K562 (cell line): Measurements from ENCODE around the gene TBC1D16. TPM values are rescaled to one million over a fixed set of nuclear protein-coding genes. Genes with fewer than 3 reads are reported as not detected.

ENCODE experiments used
- ATAC-seq: fragments of 200-7000 bp; cut with Tn5 transposase; 3 replicates; pipeline ENCODE4 v1.9.1; 2020; ENCODE audit warnings: moderate library complexity
- BruUV-seq: library from RNA; stranded (reverse); fragments of 400-500 nt; replicated peaks from 2 replicates; lab custom pipeline; 2021; lab: Mats Ljungman, UMichigan
- CTCF ChIA-PET: fragments of 300-600 bp; formaldehyde crosslinking; extraction: SDS; loops from one replicate; lab custom pipeline; 2021; ENCODE audit warnings: low intra/inter-chr PET ratio; lab: Yijun Ruan, JAX
- POLR2A ChIA-PET: fragments of 300-600, 350-650 bp; sonication (Branson Sonifier 250); formaldehyde crosslinking; extraction: SDS; loops from one replicate; lab custom pipeline; 2021; ENCODE audit warnings: antibody characterized with exemption, inconsistent platforms; lab: Yijun Ruan, JAX
- DNase-seq, 4 experiments: peaks; one replicate each; pipeline versions ENCODE4 v3.0.0 to v3.0.0-alpha.2; 2011 to 2018; ENCODE audit warnings: low spot score in 3 of 4, mixed read lengths in 3 of 4; ENCODE audit errors: extremely low read depth in 1 of 4
- FAIRE-seq: peaks from 2 replicates; lab custom pipeline; 2011; peaks lifted over from hg19 to GRCh38; lab: Jason Lieb, UNC
- H2AFZ ChIP-seq: 2 replicates; pipeline ENCODE4 v1.6.0; 2011; ENCODE audit warnings: low read depth, low read length, control low read depth, inconsistent platforms
- H3K27ac ChIP-seq: fragments of 200-600 bp; 3 replicates; pipeline ENCODE4 v1.8.0; 2011; ENCODE audit warnings: low read depth, mild to moderate bottlenecking, control low read depth, inconsistent platforms, low read length, moderate library complexity, mixed read lengths; ENCODE audit errors: extremely low read depth
- H3K27me3 ChIP-seq, 2 experiments: fragments of 300-600 bp in 1 of 2; 2 replicates in 1 of 2; 3 replicates in 1 of 2; pipeline versions ENCODE4 v1.6.0 to v1.8.0; 2011; ENCODE audit warnings: inconsistent platforms in 2 of 2, low read length in 2 of 2, mild to moderate bottlenecking in 1 of 2, mixed read lengths in 1 of 2, moderate library complexity in 1 of 2; ENCODE audit not compliant: control insufficient read depth in 2 of 2, insufficient read depth in 2 of 2
- H3K36me3 ChIP-seq: fragments of 300-600 bp; 3 replicates; pipeline ENCODE4 v1.8.0; 2011; ENCODE audit warnings: mild to moderate bottlenecking, low read length, inconsistent platforms; ENCODE audit not compliant: control insufficient read depth, insufficient read depth
- H3K4me1 ChIP-seq, 2 experiments: fragments of 200-600 bp in 1 of 2; replicated peaks in 1 of 2; 2 replicates in 1 of 2; 3 replicates in 1 of 2; pipeline versions ENCODE4 v1.5.1 to v1.8.0; 2011; ENCODE audit warnings: inconsistent platforms in 2 of 2, low read length in 2 of 2, mild to moderate bottlenecking in 1 of 2, mixed read lengths in 1 of 2, moderate library complexity in 1 of 2; ENCODE audit not compliant: control insufficient read depth in 2 of 2, insufficient read depth in 2 of 2
- H3K4me2 ChIP-seq: 2 replicates; pipeline ENCODE4 v1.6.1; 2011; ENCODE audit warnings: low read length, control low read depth, inconsistent platforms, mixed read lengths; ENCODE audit not compliant: insufficient read depth
- H3K4me3 ChIP-seq: fragments of 200-600 bp; sonication (generic), shearing (Covaris generic); 2 replicates; pipeline ENCODE4 v1.5.1; 2016; ENCODE audit warnings: control low read depth, inconsistent platforms
- H3K79me2 ChIP-seq: fragments of 200-600 bp; 3 replicates; pipeline ENCODE4 v1.8.0; 2011; ENCODE audit warnings: low read length, inconsistent platforms; ENCODE audit not compliant: control insufficient read depth, insufficient read depth
- H3K9ac ChIP-seq, 2 experiments: 2 replicates each; pipeline versions ENCODE4 v1.6.0 to v1.6.1; 2011; ENCODE audit warnings: low read depth in 2 of 2, low read length in 2 of 2, control low read depth in 1 of 2, inconsistent platforms in 1 of 2, mild to moderate bottlenecking in 1 of 2, mixed read lengths in 1 of 2; ENCODE audit not compliant: insufficient read depth in 1 of 2
- H3K9me1 ChIP-seq: one replicate; pipeline ENCODE4 v1.6.0; 2011; ENCODE audit warnings: inconsistent platforms, mild to moderate bottlenecking, low read length, moderate library complexity; ENCODE audit not compliant: control insufficient read depth, insufficient read depth
- H3K9me3 ChIP-seq: replicated peaks from 2 replicates; pipeline ENCODE4 v1.5.1; 2011; ENCODE audit warnings: low read depth, low read length, inconsistent platforms; ENCODE audit not compliant: control insufficient read depth, insufficient read depth
- H4K20me1 ChIP-seq: replicated peaks from 2 replicates; pipeline ENCODE4 v1.6.1; 2011; ENCODE audit warnings: low read length, inconsistent platforms, mixed read lengths; ENCODE audit not compliant: control insufficient read depth, insufficient read depth
- EZH2 ChIP-seq: IDR thresholded peaks from 2 replicates; pipeline ENCODE4 v1.6.1; 2012; ENCODE audit warnings: low read depth, mild to moderate bottlenecking, inconsistent platforms, low read length, borderline replicate concordance
- SIX5 ChIP-seq, 2 experiments: IDR thresholded peaks; 2 replicates each; pipeline ENCODE4 v1.6.1; 2011; ENCODE audit warnings: low read length in 2 of 2, borderline replicate concordance in 1 of 2, low read depth in 1 of 2, mild to moderate bottlenecking in 1 of 2, moderate library complexity in 1 of 2; ENCODE audit not compliant: insufficient read depth in 1 of 2
- ZFX ChIP-seq: sonication (generic); formaldehyde crosslinking; IDR thresholded peaks from 2 replicates; pipeline ENCODE4 v1.8.0; 2022; ENCODE audit warnings: mild to moderate bottlenecking, missing genetic modification reagents, moderate library complexity
- WGBS: fragments of 100-300 bp; shearing (Covaris generic); methylation state at CpG from one replicate; pipeline ENCODE4 v1.1.6; 2016; ENCODE audit warnings: low coverage, mixed read lengths; ENCODE audit not compliant: insufficient coverage; ENCODE audit errors: missing lambda C conversion rate; 5-methylcytosine and 5-hydroxymethylcytosine counted together
- in situ Hi-C: fragments of 300-500 bp; cut with MboI; formaldehyde crosslinking; loops from 4 replicates; pipeline ENCODE4 v1.15.0; 2018; ENCODE audit warnings: inconsistent platforms, mixed read lengths
- intact Hi-C: fragments of 100-400 bp; cut with micrococcal nuclease; formaldehyde crosslinking; loops from 2 replicates; pipeline ENCODE4 v1.14.2; 2022
- polyA plus RNA-seq, 8 experiments: library from polyadenylated mRNA; depleted of rRNA in 4 of 8; stranded (reverse) in 5 of 8; unstranded in 3 of 8; fragments of >200 nt; fragmentation: Nextera tagmentation in 2 of 8; fragmentation: Illumina TruSeq in 1 of 8; extraction: Ambion mirVana in 2 of 8; extraction: Trizol in 1 of 8; gene quantifications; 2 replicates each; pipeline versions ENCODE4 v1.2.1 to v1.2.3, GENCODE V29; 2011 to 2014; ENCODE audit warnings: inconsistent platforms in 1 of 8, missing spikeins in 1 of 8
- total RNA-seq, 7 experiments: library from RNA; depleted of rRNA in 6 of 7; stranded (reverse); fragments of >200 nt in 6 of 7; fragmentation: Illumina TruSeq in 2 of 7; extraction: Trizol in 2 of 7; gene quantifications; 2 replicates each; pipeline versions ENCODE4 v1.2.1 to v1.2.3, GENCODE V29; 2011 to 2021; ENCODE audit warnings: low replicate concordance in 1 of 7

TBC1D16 gene
- total and polyA plus RNA-seq, 9 of the 15 experiments (the other 6 are each of a cell fraction or from before 2014, with no cell fraction given): 0.01 to 0.20 (median 0.03) TPM; not detected in 1

GRCh38 chr17:79949656-79950209 lies 85.9 kb downstream of the TBC1D16 start:
- Histone ChIP-seq H3K27ac (no peak overlapping the region), H4K20me1 (peaks cover 35% of the 10 kb centered on the region), H2AFZ (no peak overlapping the region), H3K27me3 (peaks cover 80 to 95% of the 10 kb centered on the region in 2 experiments), H3K79me2 (no peaks in the 10 kb centered on the region), H3K36me3 (no peaks in the 10 kb centered on the region), H3K4me2 (no peak overlapping the region), H3K4me1 (peaks cover 0 to 50% of the 10 kb centered on the region in 2 experiments; a peak in 2 of 5 replicates), H3K9ac (no peak overlapping the region), H3K4me3 (no peak overlapping the region), H3K9me1 (no peaks in the 10 kb centered on the region), H3K9me3 (no peaks in the 10 kb centered on the region)
- POLR2A ChIA-PET: interaction anchor here (2.4 kb wide), 1 partner anchor 10 kb away, joined by 7 read pairs; no protein-coding TSS in a partner anchor
- intact Hi-C loops (no loop called here), in situ Hi-C loops (no loop called here)
- DNase-seq (no peak), FAIRE-seq (no peak), ATAC-seq (no peak)
- CTCF ChIA-PET: no interaction called here
- WGBS: 12% methylated on average over 27 of the region's 27 CpGs
- no TSS peak for BruUV-seq
- TF ChIP-seq SIX5 (IDR thresholded peaks at IDR 0.05; ENCODE audit: borderline replicate concordance in 1 of 2, insufficient read depth in 1 of 2, low read depth in 1 of 2, low read length in 2 of 2) (no peak), EZH2 (0 out of 2 replicates have a peak, but pooled peaks have one; percentile 46), ZFX (CRISPR knock-in tag) (0 out of 2 replicates have a peak, but pooled peaks have one; percentile 14)
